Non-pigmented ciliary epithelial cell (primary cell): ENCODE data around the gene NLK.
"Not testable (repeated sequence)": the region's sequence is repeated elsewhere in the genome, so short reads cannot be mapped to it uniquely, and the experiment has no call there.

ENCODE experiments used
- DNase-seq: peaks from one replicate; pipeline ENCODE4 v3.0.0-alpha.2; 2010; ENCODE audit warnings: low read depth

NLK gene

DNA sequence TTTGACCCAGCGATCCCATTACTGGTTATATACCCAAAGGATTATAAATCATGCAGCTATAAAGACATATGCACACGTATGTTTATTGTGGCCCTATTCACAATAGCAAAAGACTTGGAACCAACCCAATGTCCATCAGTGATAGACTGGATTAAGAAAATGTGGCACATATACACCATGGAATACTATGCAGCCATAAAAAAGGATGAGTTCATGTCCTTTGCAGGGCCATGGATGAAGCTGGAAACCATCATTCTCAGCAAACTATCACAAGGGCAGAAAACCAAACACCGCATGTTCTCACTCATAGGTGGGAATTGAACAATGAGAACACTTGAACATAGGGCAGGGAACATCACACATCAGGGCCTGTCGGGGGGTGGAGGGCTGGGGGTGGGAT is 112.9 kb downstream of the NLK start:
- not testable (repeated sequence) for DNase-seq

DNA sequence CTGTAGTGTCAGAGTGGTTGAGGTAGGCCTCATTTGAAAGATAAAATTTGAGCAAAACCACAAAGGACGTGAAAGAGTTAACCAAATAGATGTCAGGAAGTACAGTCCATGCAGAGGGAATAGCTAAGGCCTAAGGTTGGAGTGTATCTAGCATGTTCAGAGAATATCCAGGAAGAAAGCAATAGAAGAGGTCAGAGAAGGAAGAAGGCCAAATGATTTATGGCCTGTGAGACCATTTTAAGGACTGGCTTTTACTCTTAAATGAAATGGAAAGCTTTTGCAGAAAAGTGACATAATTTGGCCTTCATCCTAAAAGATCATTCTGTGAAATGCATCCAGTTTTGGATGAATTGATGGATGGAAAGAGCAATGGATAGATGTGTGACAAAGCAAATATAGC is 116.5 kb downstream of the NLK start:
- no peak for DNase-seq

DNA sequence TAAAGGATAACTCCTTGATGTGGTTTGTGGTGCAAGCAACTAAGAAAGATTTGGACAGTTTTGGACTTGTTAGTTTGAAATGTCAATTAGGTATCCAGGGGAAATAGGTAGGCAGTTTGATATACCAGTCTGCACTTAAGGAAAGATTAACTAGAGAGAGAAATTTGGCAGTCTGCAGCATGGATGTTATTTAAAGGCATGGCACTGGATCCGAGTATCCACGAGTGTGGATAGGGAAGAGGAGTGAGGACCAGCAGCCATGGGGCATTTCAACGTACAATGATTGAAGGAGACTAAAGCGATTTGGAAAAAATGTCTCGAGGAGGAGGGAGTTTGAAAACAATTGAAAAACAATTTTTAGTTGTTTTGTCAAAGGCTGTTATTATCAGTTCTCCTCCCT is 117.4 kb downstream of the NLK start:
- no peak for DNase-seq

DNA sequence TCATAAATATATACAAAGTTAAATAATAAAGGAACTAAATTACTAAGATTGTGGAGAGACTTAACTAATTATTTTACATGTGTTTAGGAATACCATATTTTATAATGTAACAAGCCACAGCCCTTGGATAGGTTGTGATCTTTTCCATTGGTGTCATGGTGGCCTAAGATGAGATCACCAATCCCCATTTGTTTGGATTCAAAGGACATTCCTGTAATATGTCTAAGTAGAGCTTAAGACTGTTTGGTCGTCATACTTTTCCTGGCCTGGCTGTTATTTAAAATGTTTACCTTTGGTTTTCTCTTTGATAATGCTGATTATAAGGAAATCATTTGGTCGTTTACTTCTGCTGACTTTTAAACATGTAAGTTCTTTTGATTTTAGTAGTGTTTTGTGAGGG is 118.1 kb downstream of the NLK start:
- no peak for DNase-seq

DNA sequence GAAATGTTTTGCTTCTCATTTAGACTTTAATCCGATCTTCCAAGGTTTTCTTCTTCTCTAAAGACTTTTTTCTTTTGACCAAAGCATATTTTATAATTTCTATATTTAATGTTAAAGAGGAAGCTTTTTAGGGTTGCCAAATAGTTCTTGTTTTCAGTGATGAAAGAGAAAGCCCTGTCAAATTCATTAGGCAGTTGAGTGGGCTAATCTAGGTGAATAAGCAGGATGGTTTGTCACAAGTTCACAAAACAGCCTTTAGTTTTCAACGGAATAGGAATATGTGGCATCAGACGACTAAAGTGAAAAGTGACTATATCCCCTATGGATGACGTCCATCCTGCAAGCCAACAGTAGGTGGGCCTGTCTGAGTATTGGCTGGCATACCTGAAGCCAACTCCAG is 118.8 kb downstream of the NLK start:
- DNase-seq = no peak

DNA sequence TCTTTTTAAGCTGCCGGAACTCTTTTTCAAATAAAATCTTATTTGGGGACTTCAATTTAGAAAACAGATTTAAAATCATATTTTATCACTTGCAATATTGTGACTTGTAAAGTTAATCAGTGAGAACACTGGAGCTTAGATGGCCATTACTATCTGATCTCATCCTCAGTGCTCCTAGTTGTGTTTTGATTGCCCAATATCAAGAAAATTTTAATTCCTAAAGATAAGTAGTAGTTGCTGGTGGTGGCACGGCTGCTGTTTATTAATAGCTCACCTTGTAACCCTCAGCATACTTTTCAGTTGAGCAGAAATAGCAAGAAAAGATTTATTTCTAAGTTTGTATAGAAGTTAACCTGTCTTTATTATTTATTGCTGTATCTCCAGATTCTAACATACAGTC is 124.0 kb downstream of the NLK start:
- no peak for DNase-seq

DNA sequence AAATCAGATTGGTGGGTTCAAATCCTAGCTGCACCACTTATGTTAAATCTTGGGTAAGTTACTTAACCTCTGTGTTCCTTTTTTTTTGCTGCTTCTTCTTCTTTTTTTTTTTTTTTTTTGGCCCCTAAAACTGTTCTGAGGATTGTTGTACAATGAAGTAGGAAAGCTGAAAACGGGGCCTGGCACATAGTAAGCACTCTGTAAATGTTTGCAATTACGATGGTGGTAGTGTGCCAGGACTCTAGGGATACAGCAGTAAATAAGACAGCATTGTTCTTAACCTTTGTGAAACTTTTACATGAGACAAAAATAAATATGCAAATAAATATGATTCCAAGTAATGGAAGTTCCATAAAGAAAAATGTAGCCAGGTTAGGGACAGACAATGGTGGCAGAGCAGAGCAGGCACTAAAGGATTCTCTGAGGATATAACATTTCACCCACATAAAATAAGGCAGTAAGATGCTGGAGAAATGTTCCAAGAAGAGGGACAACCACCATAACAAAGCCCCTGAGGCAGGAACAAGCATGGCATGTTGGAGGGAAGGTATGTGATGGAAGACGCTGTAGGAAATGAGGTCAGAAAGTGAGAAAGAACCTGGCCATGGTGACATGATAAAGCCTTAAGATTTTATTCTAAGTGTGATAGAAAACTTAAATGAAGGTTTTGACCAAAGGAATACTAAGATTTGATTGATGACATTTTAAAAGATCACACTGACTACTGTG is 127.3 kb downstream of the NLK start:
- DNase-seq = no peak

DNA sequence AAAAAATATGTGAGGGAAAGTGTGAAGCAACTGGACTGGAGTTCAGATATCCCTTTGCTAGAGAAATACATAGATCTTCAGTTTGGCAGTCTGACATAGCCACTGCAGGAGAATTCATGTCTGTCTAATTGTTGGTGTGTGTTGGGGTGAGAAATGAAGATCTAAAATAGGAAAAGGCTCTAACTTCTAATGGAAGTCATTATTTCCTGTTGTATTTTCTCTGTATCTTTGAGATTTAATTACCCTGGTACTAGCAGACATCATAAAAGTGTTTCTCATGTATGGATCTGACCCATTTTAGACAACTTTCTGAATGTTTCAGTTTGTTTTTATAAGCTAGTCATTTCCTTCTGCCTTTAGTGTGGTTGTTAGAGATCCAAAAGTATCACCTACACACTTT is 128.3 kb downstream of the NLK start:
- no peak for DNase-seq

DNA sequence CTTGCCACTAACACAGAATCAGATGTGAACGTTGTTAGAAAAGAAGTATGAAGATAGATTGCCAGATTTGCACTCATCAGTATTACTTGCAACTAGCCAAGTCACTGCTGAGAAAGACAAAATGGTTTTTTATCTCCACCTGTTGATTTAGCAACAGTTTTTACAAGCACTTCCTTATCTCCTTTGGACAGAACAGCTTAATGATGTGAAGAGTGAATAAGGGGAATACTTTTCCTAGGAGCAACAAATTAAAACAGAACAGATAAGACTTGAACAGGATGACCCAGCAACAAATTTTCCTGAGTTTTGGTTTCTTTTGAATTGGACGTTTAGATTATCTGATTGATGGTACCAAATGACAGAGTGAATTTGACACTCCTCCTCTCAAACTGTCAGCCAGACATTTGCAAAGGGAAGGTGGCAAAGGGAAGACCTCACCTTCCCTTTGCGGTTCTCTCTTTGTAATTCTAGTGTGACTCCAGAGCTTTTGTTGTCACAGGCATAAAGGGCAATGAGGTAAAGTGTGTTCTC is 130.6 kb downstream of the NLK start:
- DNase-seq = no peak

DNA sequence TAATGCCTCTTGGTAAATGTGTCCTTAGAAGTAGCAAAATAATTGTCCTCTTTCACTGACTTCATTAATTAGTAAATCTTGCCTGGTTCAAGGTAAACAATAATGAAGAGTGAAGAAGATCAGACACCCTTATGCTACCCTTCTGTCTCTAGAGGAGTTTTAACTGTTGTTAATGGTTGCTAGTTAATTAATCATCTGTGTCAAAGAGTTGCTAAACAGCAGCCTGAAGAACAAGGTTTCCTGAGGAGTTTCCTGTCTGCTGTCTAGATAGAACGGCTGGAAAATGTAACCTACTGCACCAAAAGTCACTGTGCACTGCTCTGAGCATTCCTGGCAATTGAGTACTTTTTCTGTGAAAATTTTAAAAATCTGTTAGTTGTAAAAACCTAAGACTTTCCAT is 131.3 kb downstream of the NLK start:
- no peak for DNase-seq

DNA sequence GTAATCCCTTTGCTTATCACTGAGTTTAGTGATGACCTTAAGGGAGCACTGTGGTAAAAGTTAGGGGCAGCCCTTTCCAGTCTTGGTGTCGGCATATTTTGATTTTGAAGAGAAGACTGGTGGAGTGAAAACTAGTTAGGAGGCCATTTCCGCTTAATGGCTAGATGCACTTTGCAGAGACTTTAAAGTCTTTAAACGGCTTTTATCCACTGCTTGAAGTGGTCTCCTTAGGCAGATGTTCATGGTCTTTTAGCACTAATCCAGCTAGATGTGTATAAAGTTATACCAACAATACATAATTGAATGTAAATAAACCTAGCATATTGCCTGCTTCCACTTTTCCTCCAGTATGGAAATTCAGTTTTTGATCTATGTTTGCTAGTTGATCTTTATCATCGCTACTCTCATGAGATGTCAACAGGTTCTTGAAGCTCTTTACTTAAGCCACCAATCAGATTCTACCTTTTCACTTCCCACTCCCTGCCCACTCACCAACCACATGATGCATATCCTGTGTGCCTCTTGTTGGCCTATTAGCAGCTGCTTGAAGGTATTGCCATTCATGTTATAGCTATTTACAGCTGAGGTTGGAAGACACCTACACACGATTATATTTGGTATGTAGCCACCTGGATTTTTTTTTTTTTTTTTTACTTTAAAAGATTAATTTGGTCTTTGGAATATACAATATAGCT is 132.0 kb downstream of the NLK start:
- no peak for DNase-seq

DNA sequence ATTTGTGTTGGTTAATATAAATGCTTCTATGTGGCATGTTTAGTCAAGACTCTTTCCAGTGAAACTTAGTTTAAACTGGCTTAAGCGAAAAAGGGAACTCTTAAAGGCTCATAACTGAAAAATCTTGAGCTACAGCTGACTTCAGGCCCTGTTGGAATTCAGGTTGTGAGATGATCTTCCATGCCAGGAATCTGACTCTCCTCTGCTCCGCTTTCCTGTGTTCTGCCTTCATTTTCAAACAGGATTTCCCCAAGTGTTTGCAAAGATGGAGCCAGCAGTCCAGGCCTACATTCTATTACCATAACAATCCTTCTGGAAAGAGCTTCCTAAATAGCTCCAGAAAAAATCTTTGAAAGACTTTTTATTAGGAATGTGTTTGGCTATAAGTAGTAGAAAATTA is 134.9 kb downstream of the NLK start:
- DNase-seq = peak; percentile 24

DNA sequence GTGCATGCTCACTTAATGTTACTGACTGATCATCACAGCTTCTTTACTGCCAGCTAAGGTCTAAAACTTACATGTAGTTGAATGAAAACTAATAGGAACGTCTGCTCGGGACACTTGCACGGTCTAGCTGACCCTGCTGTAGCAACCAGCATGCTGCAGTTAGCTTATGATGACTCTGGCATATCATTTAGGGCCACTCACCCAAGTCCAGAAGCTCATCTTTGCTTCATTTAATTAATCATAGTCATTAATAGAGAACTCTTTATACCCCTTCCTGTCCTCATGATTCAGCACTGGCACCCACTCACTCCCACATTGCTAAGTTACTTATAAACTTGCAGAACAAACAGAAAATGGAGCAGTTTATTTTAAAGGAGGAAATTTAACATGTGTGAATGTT is 136.3 kb downstream of the NLK start:
- DNase-seq = no peak

DNA sequence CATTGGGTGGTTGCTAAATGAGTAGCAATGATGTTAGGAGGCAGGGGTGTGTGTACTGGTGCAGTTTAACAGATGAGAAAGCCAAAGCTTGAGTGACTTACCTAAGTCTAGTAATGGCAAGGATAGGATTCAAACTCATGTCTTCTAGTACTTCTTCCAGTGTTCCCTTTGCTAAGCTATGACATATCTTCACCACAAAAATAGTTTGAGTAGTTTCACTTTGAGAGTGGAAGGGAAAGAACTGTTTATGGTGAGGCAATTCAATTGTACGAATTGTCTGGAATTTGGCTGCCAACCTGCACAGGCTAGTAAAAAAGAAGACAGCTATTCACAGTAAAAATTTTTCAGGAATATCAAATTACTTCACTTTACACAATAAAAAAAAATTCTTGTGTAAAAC is 138.0 kb downstream of the NLK start:
- DNase-seq = no peak

DNA sequence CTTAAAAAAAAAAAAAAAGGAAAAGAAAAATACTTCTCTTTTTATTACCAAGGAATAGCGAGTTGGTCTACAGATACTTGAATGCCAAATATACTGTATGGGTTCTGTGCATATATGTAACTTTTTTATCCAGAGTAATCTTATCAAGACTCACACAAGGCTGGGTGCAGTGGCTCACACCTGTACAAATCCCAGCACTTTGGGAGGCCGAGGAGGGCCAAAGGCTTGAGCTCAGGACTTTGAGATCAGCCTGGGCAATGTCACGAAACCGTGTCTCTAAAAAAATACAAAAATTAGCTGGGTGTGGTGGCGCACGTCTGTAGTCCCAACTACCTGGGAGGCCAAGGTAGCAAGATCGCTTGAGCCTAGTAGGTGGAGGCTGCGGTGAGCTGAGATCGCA is 139.1 kb downstream of the NLK start:
- DNase-seq = no peak

DNA sequence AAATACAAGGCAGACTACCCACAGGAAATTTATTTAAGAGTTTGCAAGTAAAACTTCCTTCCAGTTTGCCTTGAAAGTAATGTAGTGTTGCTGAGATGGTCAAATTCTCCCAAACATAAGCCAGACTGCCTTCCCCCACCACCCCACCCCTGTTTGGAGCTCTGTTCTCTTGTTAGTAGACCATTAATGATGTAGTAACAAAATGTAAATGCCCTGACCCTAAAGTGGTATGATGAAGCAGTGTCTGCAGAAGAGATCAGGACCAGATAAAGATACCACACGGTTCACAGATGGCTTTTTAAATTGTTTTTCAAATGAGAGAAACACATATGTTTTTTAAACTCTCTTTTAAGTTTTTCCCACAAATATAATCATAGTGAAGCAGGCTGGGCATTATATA is 140.1 kb downstream of the NLK start:
- no peak for DNase-seq

DNA sequence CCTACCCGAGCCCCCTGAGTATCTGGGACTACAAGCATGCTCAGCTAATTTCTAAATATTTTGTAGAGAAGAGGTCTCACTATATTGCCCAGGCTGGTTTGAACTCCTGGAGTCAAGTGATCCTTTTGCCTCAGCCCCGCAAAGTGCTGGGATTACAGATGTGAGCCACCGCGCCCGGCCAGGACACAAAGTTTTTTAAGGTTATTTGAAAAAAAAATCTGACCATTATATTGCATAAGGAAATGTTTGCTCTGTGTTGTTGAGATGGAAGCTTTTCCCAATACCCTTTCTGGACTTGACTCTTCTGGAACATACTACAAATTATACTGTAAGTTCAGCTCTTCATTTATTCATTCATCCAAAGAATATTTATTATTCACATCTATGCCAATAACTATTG is 143.2 kb downstream of the NLK start:
- no peak for DNase-seq

DNA sequence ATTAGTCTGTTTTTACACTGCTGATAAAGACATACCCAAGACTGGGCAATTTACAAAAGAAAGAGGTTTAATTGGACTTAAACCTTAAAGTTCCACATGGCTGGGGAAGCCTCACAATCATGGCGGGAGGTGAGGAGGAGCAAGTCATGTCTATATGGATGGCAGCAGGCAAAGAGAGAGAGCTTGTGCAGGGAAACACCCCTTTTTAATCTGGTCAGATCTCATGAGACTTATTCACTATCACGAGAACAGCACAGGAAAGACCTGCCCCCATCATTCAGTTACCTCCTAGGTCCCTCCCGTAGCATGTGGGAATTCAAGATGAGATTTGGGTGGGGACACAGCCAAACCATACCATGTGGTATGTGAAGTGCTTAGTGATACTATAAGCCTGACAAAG is 144.0 kb downstream of the NLK start:
- DNase-seq = not testable (repeated sequence)

DNA sequence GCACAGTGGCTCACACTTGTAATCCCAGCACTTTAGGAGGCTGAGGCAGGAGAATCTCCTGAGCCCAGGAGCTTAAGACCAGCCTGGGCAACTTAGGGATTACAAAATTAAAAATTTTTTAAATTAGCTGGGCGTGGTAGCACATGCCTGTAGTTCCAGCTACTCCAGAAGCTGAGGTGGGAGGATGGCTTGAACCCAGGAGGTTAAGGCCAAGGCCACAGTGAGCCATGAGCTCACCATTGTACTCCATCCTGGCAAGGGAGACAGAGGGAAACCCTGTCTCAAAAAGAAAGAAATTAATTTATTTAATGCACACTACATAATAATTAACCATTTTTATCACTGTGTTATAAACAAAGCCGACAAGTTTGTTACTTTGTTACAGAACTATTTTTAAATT is 145.5 kb downstream of the NLK start:
- DNase-seq = no peak

DNA sequence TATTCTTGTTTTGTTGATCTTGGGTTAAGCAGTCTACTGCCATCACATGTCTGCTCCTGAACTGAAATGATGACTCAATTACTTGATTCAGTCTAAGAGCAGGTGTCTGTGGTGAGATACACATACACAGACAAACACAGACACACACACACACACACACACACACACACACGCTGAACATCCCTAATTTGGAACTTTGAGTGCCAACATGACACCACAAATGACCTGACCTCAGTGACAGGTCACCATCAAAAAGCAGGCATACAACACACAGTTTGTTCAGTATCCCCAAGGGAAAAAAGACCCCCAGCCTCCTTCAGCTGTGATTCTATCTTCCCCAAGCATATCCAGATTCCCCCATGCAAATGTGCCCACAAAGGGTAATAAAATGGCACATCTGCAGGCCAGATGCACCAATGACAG is 146.4 kb downstream of the NLK start:
- DNase-seq = no peak

DNA sequence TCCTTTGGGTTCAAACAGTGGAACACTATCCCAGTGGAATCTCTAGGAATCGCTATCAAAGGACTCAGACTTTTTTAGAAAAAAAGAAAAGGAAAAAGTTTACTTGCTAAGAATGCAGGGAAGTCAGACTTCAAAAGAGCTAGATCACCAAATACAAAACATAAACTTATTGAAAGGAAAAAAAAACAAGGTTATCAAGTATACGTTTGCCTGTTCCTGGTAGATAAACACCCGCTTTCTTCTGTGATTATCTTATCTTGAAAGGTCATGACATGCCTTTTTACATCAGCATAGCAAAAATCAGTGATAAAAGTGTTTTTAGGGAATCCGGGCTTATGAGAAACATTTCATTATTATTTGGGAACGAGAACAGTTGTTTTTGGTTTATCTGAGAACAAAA is 147.2 kb downstream of the NLK start:
- no peak for DNase-seq

DNA sequence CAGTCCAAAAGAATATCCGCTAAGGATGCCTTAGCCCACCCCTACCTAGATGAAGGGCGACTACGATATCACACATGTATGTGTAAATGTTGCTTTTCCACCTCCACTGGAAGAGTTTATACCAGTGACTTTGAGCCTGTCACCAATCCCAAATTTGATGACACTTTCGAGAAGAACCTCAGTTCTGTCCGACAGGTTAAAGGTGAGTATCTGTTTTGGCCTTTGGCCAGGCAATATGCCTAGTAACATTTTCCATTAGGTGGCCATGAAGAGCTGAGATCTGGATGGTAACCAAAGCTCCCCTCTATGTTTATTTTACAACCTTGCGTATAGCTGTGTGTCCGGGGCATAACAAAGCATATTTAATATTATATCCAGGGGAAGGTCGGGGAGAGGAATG is 148.5 kb downstream of the NLK start:
- DNase-seq = no peak

DNA sequence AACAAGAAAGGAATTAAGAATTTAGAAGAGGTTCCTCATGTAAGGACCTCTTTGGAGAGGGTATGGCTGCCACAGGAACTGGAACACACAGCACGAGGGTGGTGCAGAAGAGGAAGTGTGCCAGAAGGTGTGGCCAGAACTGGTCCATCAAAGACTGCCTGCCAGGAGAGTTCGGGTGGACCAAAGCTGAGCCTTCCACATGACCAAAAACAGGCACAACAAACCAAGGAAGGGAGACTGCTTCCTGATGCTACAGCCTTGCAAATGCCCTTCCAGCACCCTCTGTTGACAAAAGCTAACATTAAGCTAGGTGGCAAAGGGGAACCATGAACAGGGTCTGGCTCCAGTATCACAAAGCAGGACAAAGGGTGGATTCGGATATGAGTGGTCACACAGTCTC is 150.8 kb downstream of the NLK start:
- DNase-seq = no peak

DNA sequence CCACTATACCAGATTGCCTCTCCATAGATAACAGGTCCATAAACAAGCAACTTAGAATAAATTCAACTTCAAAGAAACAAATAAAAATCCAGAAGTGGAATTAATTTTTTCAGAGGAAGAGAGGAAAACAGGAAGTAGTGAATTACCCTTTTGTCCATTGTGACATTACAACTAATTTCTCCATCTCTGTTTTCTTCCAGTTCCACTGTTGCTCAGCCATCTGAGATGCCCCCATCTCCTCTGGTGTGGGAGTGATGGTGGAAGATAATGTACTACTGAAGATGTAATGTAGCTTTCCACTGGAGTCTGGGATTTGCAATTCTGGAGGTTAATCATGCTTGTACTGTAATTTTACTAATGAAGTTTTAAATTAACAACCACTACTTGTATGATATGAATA is 151.9 kb downstream of the NLK start:
- DNase-seq = no peak
